ENCODE data around the gene DPY19L2. TPM values are rescaled to one million over a fixed set of nuclear protein-coding genes. Genes with fewer than 3 reads are reported as not detected.
"Not testable (repeated sequence)": the region's sequence is repeated elsewhere in the genome, so short reads cannot be mapped to it uniquely, and the experiment has no call there.

DPY19L2 gene
- total and polyA plus RNA-seq, 2 donors (not counting 1 experiment from before 2014, with no cell fraction given): 0.09 to 0.62 TPM

GRCh38 chr12:63577631-63578030 is 90.7 kb downstream of the DPY19L2 start:
- POLR2A ChIA-PET; H3K9me3 ChIP-seq (ENCODE audit: control extremely low read depth in 1 of 3, control insufficient read depth in 2 of 3, insufficient read depth in 1 of 3, low read length in 2 of 3); H2AFZ ChIP-seq (ENCODE audit: insufficient read depth, low read depth, low read length, poor library complexity, severe bottlenecking); H3K27ac Mint-ChIP-seq; H3K27ac ChIP-seq (ENCODE audit: low read length in 2 of 2); H3K79me2 ChIP-seq (ENCODE audit: control insufficient read depth, insufficient read depth, low read length); H3K9ac ChIP-seq (ENCODE audit: low read length); H3K4me2 ChIP-seq (replicated peaks; ENCODE audit: low read depth, low read length, poor library complexity, severe bottlenecking); H3K9me3 Mint-ChIP-seq (ENCODE audit: insufficient read depth); H4K20me1 ChIP-seq (ENCODE audit: control insufficient read depth, insufficient read depth, low read length, poor library complexity, severe bottlenecking); CTCF ChIA-PET; H3K27me3 Mint-ChIP-seq; H3K36me3 ChIP-seq (replicated peaks in 1 of 2; ENCODE audit: control extremely low read depth in 1 of 2, control insufficient read depth in 1 of 2, extremely low read depth in 1 of 2, insufficient read depth in 2 of 2, low read length in 1 of 2); H3K4me3 Mint-ChIP-seq; ATAC-seq (ENCODE audit: low read depth); H3K27me3 ChIP-seq (replicated peaks in 1 of 4; ENCODE audit: control extremely low read depth in 1 of 4, control insufficient read depth in 3 of 4, insufficient read depth in 4 of 4, low read length in 3 of 4); intact Hi-C loops (cut with micrococcal nuclease); H3K4me1 ChIP-seq (ENCODE audit: control insufficient read depth in 2 of 2, insufficient read depth in 2 of 2, low read length in 2 of 2); DNase-seq; H3K4me1 Mint-ChIP-seq; H3K4me3 ChIP-seq (ENCODE audit: control extremely low read depth in 1 of 5, extremely low read depth in 1 of 5, insufficient read depth in 1 of 5, low read depth in 2 of 5, low read length in 4 of 5): not testable (repeated sequence)
- WGBS (ENCODE audit: insufficient coverage): no CpG with 5 or more reads among the region's 2 CpGs

- H3K36me3 ChIP-seq (replicated peaks in 1 of 2; ENCODE audit: control extremely low read depth in 1 of 2, control insufficient read depth in 1 of 2, extremely low read depth in 1 of 2, insufficient read depth in 2 of 2, low read length in 1 of 2); H3K27ac ChIP-seq (ENCODE audit: low read length in 2 of 2); intact Hi-C loops (cut with micrococcal nuclease); POLR2A ChIA-PET; H3K9me3 ChIP-seq (ENCODE audit: control extremely low read depth in 1 of 3, control insufficient read depth in 2 of 3, insufficient read depth in 1 of 3, low read length in 2 of 3); H2AFZ ChIP-seq (ENCODE audit: insufficient read depth, low read depth, low read length, poor library complexity, severe bottlenecking); H3K4me1 Mint-ChIP-seq; H3K27me3 ChIP-seq (replicated peaks in 1 of 4; ENCODE audit: control extremely low read depth in 1 of 4, control insufficient read depth in 3 of 4, insufficient read depth in 4 of 4, low read length in 3 of 4); H3K4me1 ChIP-seq (ENCODE audit: control insufficient read depth in 2 of 2, insufficient read depth in 2 of 2, low read length in 2 of 2); H4K20me1 ChIP-seq (ENCODE audit: control insufficient read depth, insufficient read depth, low read length, poor library complexity, severe bottlenecking); ATAC-seq (ENCODE audit: low read depth); H3K9me3 Mint-ChIP-seq (ENCODE audit: insufficient read depth); H3K27ac Mint-ChIP-seq; H3K79me2 ChIP-seq (ENCODE audit: control insufficient read depth, insufficient read depth, low read length); DNase-seq; H3K4me3 ChIP-seq (ENCODE audit: control extremely low read depth in 1 of 5, extremely low read depth in 1 of 5, insufficient read depth in 1 of 5, low read depth in 2 of 5, low read length in 4 of 5); H3K9ac ChIP-seq (ENCODE audit: low read length); H3K27me3 Mint-ChIP-seq; H3K4me3 Mint-ChIP-seq; H3K4me2 ChIP-seq (replicated peaks; ENCODE audit: low read depth, low read length, poor library complexity, severe bottlenecking); CTCF ChIA-PET: not testable (repeated sequence)
- WGBS (ENCODE audit: insufficient coverage): 100% methylated on average over 4 of the region's 4 CpGs
Observed at GRCh38 chr12:63572038-63572437, 96.3 kb downstream of the DPY19L2 start.

GRCh38 chr12:63558445-63558844 is 109.8 kb downstream of the DPY19L2 start:
- H3K4me1 Mint-ChIP-seq; H3K4me2 ChIP-seq (replicated peaks; ENCODE audit: low read depth, low read length, poor library complexity, severe bottlenecking); H3K9ac ChIP-seq (ENCODE audit: low read length); H3K27me3 Mint-ChIP-seq; H3K9me3 Mint-ChIP-seq (ENCODE audit: insufficient read depth); H3K4me1 ChIP-seq (ENCODE audit: control insufficient read depth in 2 of 2, insufficient read depth in 2 of 2, low read length in 2 of 2); DNase-seq; H3K27ac Mint-ChIP-seq; H3K27me3 ChIP-seq (replicated peaks in 1 of 4; ENCODE audit: control extremely low read depth in 1 of 4, control insufficient read depth in 3 of 4, insufficient read depth in 4 of 4, low read length in 3 of 4); H3K4me3 ChIP-seq (ENCODE audit: control extremely low read depth in 1 of 5, extremely low read depth in 1 of 5, insufficient read depth in 1 of 5, low read depth in 2 of 5, low read length in 4 of 5); H3K79me2 ChIP-seq (ENCODE audit: control insufficient read depth, insufficient read depth, low read length); H4K20me1 ChIP-seq (ENCODE audit: control insufficient read depth, insufficient read depth, low read length, poor library complexity, severe bottlenecking); H2AFZ ChIP-seq (ENCODE audit: insufficient read depth, low read depth, low read length, poor library complexity, severe bottlenecking); ATAC-seq (ENCODE audit: low read depth); H3K27ac ChIP-seq (ENCODE audit: low read length in 2 of 2); CTCF ChIA-PET; intact Hi-C loops (cut with micrococcal nuclease); POLR2A ChIA-PET; H3K4me3 Mint-ChIP-seq; H3K36me3 ChIP-seq (replicated peaks in 1 of 2; ENCODE audit: control extremely low read depth in 1 of 2, control insufficient read depth in 1 of 2, extremely low read depth in 1 of 2, insufficient read depth in 2 of 2, low read length in 1 of 2); H3K9me3 ChIP-seq (ENCODE audit: control extremely low read depth in 1 of 3, control insufficient read depth in 2 of 3, insufficient read depth in 1 of 3, low read length in 2 of 3): not testable (repeated sequence)
- WGBS (ENCODE audit: insufficient coverage): no CpG with 5 or more reads among the region's 6 CpGs

- H3K79me2 ChIP-seq (ENCODE audit: control insufficient read depth, insufficient read depth, low read length); intact Hi-C loops (cut with micrococcal nuclease); H3K27me3 Mint-ChIP-seq; H3K4me1 ChIP-seq (ENCODE audit: control insufficient read depth in 2 of 2, insufficient read depth in 2 of 2, low read length in 2 of 2); H3K27ac ChIP-seq (ENCODE audit: low read length in 2 of 2); POLR2A ChIA-PET; H3K4me3 Mint-ChIP-seq; H3K36me3 ChIP-seq (replicated peaks in 1 of 2; ENCODE audit: control extremely low read depth in 1 of 2, control insufficient read depth in 1 of 2, extremely low read depth in 1 of 2, insufficient read depth in 2 of 2, low read length in 1 of 2); H2AFZ ChIP-seq (ENCODE audit: insufficient read depth, low read depth, low read length, poor library complexity, severe bottlenecking); H3K4me2 ChIP-seq (replicated peaks; ENCODE audit: low read depth, low read length, poor library complexity, severe bottlenecking); DNase-seq; H3K4me3 ChIP-seq (ENCODE audit: control extremely low read depth in 1 of 5, extremely low read depth in 1 of 5, insufficient read depth in 1 of 5, low read depth in 2 of 5, low read length in 4 of 5); H3K27ac Mint-ChIP-seq; H3K9ac ChIP-seq (ENCODE audit: low read length); H4K20me1 ChIP-seq (ENCODE audit: control insufficient read depth, insufficient read depth, low read length, poor library complexity, severe bottlenecking); H3K27me3 ChIP-seq (replicated peaks in 1 of 4; ENCODE audit: control extremely low read depth in 1 of 4, control insufficient read depth in 3 of 4, insufficient read depth in 4 of 4, low read length in 3 of 4); H3K9me3 ChIP-seq (ENCODE audit: control extremely low read depth in 1 of 3, control insufficient read depth in 2 of 3, insufficient read depth in 1 of 3, low read length in 2 of 3); H3K4me1 Mint-ChIP-seq; CTCF ChIA-PET; H3K9me3 Mint-ChIP-seq (ENCODE audit: insufficient read depth); ATAC-seq (ENCODE audit: low read depth): not testable (repeated sequence)
- 92% methylated on average over 6 of the region's 13 CpGs for WGBS (ENCODE audit: insufficient coverage)
Observed at GRCh38 chr12:63551397-63551796, 116.9 kb downstream of the DPY19L2 start.
